ENCODE results near the gene IPO11.
A peak's percentile ranks its signal among the peaks of the same experiment; 100 is the strongest.

IPO11 gene

DNA sequence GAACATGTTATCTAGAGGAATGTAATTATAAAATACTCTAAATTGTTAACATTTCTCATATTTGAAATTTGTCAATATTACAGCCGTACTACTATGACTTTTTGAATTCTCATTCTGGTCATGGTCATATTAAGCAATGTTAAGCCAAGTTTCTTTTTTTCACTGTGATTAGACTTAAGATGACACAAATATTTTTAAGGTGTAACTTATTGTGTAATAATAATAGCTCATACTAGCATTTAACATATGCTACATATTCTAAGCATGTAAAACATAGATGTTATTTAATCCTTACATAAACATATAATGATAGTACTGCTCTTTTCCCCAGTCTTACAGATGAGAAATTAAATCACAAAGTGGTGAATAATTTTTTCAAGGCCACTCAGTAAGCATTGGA, 130.2 kb downstream of the IPO11 start:
- Histone ChIP-seq H3K9ac (ENCODE audit: low read length) (no peak overlapping the region), H3K27me3 (ENCODE audit: control insufficient read depth in 1 of 2, insufficient read depth in 1 of 2, low read length in 2 of 2) (no peaks in the 10 kb centered on the region), H3K27ac (ENCODE audit: low read length, poor library complexity, severe bottlenecking) (no peak overlapping the region), H3K9me3 (ENCODE audit: control insufficient read depth, low read length) (no peaks in the 10 kb centered on the region), H3K18ac (ENCODE audit: low read depth in 1 of 2, low read length in 2 of 2) (no peak overlapping the region), H3K4me3 (ENCODE audit: insufficient read depth in 1 of 2, low read depth in 1 of 2, low read length in 2 of 2) (no peak overlapping the region), H2AFZ (ENCODE audit: low read depth, low read length) (no peak overlapping the region), H2AK5ac (ENCODE audit: low read length, severe bottlenecking) (no peak overlapping the region), H3K4me1 (ENCODE audit: control insufficient read depth, insufficient read depth, low read depth, low read length) (no peaks in the 10 kb centered on the region), H4K91ac (ENCODE audit: low read length) (no peak overlapping the region), H2BK120ac (ENCODE audit: low read depth, low read length) (no peak overlapping the region), H3K23ac (ENCODE audit: low read length in 2 of 2) (no peak overlapping the region), H2BK5ac (ENCODE audit: low read depth, low read length, poor library complexity, severe bottlenecking) (no peak overlapping the region), H3K36me3 (ENCODE audit: control insufficient read depth in 1 of 2, insufficient read depth in 2 of 2, low read depth in 1 of 2, low read length in 2 of 2) (peaks cover 0 to 18% of the 10 kb centered on the region in 2 experiments), H3K79me1 (replicated peaks; ENCODE audit: low read length, poor library complexity, severe bottlenecking) (no peaks in the 10 kb centered on the region), H3K4me2 (ENCODE audit: low read length, poor library complexity, severe bottlenecking) (no peak overlapping the region), H3K14ac (ENCODE audit: low read length in 2 of 2) (no peak overlapping the region), H2BK15ac (ENCODE audit: low read depth, poor library complexity, severe bottlenecking) (no peak overlapping the region), H4K8ac (ENCODE audit: low read length) (no peak overlapping the region), H3K4ac (ENCODE audit: low read depth in 1 of 2, low read length in 2 of 2) (no peak overlapping the region), H2BK12ac (ENCODE audit: low read length in 2 of 2) (no peak overlapping the region)
- WGBS, result no CpG with 5 or more reads among the region's 1 CpG
- DNase-seq, result no peak

DNA sequence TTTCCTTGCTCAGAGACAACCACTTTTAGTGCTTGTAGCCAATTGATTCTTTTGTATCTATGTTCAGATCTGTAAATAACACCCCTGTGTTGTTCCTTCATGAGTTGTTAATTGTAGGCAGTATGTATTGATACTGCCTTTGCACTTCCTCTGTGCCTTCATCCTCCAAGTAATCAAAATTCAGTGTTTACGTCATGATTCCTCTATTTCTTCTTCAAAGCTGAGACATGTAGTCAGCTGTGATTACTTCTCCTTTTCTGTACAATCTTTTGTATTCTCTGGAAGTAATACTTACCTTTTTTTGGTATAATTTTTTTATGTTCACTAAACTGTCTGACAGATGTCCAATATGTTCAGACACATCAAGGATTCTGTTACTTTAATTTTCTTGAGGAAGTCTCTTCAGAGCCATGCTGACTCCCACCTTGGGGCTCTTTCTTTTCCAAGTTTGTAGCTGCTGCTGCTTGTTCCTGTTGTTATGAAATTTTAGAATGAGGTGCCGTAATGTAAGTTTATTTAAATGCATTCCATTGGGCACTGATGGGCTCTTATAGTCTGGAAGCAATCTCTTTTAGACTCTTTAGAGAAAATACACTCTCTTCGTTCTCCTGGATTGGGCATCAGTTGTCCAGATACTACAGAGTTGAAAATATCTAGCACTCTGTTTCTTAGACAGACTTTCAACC, 135.5 kb downstream of the IPO11 start:
- peak; percentile 6 for DNase-seq
- Histone ChIP-seq H3K23ac (ENCODE audit: low read length in 2 of 2) (no peak overlapping the region), H3K9ac (ENCODE audit: low read length) (no peak overlapping the region), H3K4ac (ENCODE audit: low read depth in 1 of 2, low read length in 2 of 2) (no peak overlapping the region), H3K14ac (ENCODE audit: low read length in 2 of 2) (no peak overlapping the region), H2AFZ (ENCODE audit: low read depth, low read length) (no peak overlapping the region), H3K9me3 (ENCODE audit: control insufficient read depth, low read length) (no peaks in the 10 kb centered on the region), H3K27ac (ENCODE audit: low read length, poor library complexity, severe bottlenecking) (no peak overlapping the region), H2AK5ac (ENCODE audit: low read length, severe bottlenecking) (no peak overlapping the region), H2BK5ac (ENCODE audit: low read depth, low read length, poor library complexity, severe bottlenecking) (no peak overlapping the region), H3K27me3 (ENCODE audit: control insufficient read depth in 1 of 2, insufficient read depth in 1 of 2, low read length in 2 of 2) (no peaks in the 10 kb centered on the region), H4K91ac (ENCODE audit: low read length) (no peak overlapping the region), H3K4me2 (ENCODE audit: low read length, poor library complexity, severe bottlenecking) (no peak overlapping the region), H3K18ac (ENCODE audit: low read depth in 1 of 2, low read length in 2 of 2) (no peak overlapping the region), H3K36me3 (ENCODE audit: control insufficient read depth in 1 of 2, insufficient read depth in 2 of 2, low read depth in 1 of 2, low read length in 2 of 2) (peaks cover 0 to 11% of the 10 kb centered on the region in 2 experiments), H4K8ac (ENCODE audit: low read length) (no peak overlapping the region), H2BK120ac (ENCODE audit: low read depth, low read length) (no peak overlapping the region), H3K4me3 (ENCODE audit: insufficient read depth in 1 of 2, low read depth in 1 of 2, low read length in 2 of 2) (no peak overlapping the region), H2BK15ac (ENCODE audit: low read depth, poor library complexity, severe bottlenecking) (no peak overlapping the region), H3K4me1 (ENCODE audit: control insufficient read depth, insufficient read depth, low read depth, low read length) (no peaks in the 10 kb centered on the region), H2BK12ac (ENCODE audit: low read length in 2 of 2) (no peak overlapping the region), H3K79me1 (replicated peaks; ENCODE audit: low read length, poor library complexity, severe bottlenecking) (no peaks in the 10 kb centered on the region)
- WGBS, result 96% methylated on average over 2 of the region's 3 CpGs

DNA sequence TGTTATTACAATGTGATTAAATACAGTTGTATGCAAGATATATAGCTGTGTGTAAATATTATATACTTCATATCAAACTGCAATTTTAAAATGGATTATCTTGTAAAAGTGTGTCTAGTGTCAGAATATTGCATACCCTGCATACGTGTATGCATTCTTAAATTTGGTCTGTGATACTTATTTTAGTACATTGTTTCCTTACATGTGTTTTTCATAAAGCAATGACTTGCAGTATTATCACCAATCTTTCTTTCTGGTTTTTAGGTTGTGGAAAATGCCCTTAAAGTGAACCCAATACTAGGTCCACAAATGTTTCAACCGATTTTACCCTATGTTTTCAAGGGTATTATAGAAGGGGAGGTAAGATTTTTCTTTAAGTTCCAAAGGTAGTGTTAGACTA, 137.5 kb downstream of the IPO11 start:
- H3K4ac ChIP-seq (ENCODE audit: low read depth in 1 of 2, low read length in 2 of 2), result no peak overlapping the region
- no peak overlapping the region for H3K14ac ChIP-seq (ENCODE audit: low read length in 2 of 2)
- no peak overlapping the region for H3K4me3 ChIP-seq (ENCODE audit: insufficient read depth in 1 of 2, low read depth in 1 of 2, low read length in 2 of 2)
- H4K91ac ChIP-seq (ENCODE audit: low read length), result no peak overlapping the region
- no peak overlapping the region for H4K8ac ChIP-seq (ENCODE audit: low read length)
- H3K79me1 ChIP-seq (replicated peaks; ENCODE audit: low read length, poor library complexity, severe bottlenecking), result peaks cover 2% of the 10 kb centered on the region
- H3K18ac ChIP-seq (ENCODE audit: low read depth in 1 of 2, low read length in 2 of 2), result no peak overlapping the region
- no peak overlapping the region for H3K27ac ChIP-seq (ENCODE audit: low read length, poor library complexity, severe bottlenecking)
- H3K27me3 ChIP-seq (ENCODE audit: control insufficient read depth in 1 of 2, insufficient read depth in 1 of 2, low read length in 2 of 2), result no peaks in the 10 kb centered on the region
- WGBS, result 100% methylated on average over 1 of the region's 2 CpGs
- H3K23ac ChIP-seq (ENCODE audit: low read length in 2 of 2), result no peak overlapping the region
- no peak overlapping the region for H2BK120ac ChIP-seq (ENCODE audit: low read depth, low read length)
- no peak overlapping the region for H2BK15ac ChIP-seq (ENCODE audit: low read depth, poor library complexity, severe bottlenecking)
- peaks cover 3 to 14% of the 10 kb centered on the region in 2 experiments for H3K36me3 ChIP-seq (ENCODE audit: control insufficient read depth in 1 of 2, insufficient read depth in 2 of 2, low read depth in 1 of 2, low read length in 2 of 2)
- no peak overlapping the region for H2AK5ac ChIP-seq (ENCODE audit: low read length, severe bottlenecking)
- no peaks in the 10 kb centered on the region for H3K9me3 ChIP-seq (ENCODE audit: control insufficient read depth, low read length)
- H3K4me2 ChIP-seq (ENCODE audit: low read length, poor library complexity, severe bottlenecking), result no peak overlapping the region
- no peak overlapping the region for H2BK5ac ChIP-seq (ENCODE audit: low read depth, low read length, poor library complexity, severe bottlenecking)
- H3K4me1 ChIP-seq (ENCODE audit: control insufficient read depth, insufficient read depth, low read depth, low read length), result no peaks in the 10 kb centered on the region
- DNase-seq, result no peak
- H3K9ac ChIP-seq (ENCODE audit: low read length), result no peak overlapping the region
- H2BK12ac ChIP-seq (ENCODE audit: low read length in 2 of 2), result no peak overlapping the region
- no peak overlapping the region for H2AFZ ChIP-seq (ENCODE audit: low read depth, low read length)

DNA sequence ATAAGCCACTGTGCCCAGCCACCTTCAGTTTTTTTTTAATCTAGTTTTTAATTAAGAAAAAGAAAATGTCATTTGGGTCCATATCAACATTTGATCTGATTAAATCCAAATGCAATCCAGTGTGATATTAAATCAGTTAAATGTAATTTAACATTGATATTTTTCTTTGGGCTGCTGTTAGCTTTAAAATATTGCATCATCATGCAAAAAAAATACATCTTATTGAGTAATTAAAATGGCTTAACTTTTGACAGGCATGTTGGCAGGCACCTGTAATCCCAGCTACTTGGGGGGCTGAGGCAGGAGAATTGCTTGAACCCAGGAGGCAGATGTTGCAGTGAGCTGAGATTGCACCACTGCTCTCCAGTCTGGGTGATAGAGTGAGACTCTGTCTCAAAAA, 143.4 kb downstream of the IPO11 start:
- Histone ChIP-seq H4K8ac (ENCODE audit: low read length) (no peak overlapping the region), H3K4me3 (ENCODE audit: insufficient read depth in 1 of 2, low read depth in 1 of 2, low read length in 2 of 2) (no peak overlapping the region), H2AK5ac (ENCODE audit: low read length, severe bottlenecking) (no peak overlapping the region), H3K36me3 (ENCODE audit: control insufficient read depth in 1 of 2, insufficient read depth in 2 of 2, low read depth in 1 of 2, low read length in 2 of 2) (peaks cover 3 to 28% of the 10 kb centered on the region in 2 experiments), H3K27ac (ENCODE audit: low read length, poor library complexity, severe bottlenecking) (no peak overlapping the region), H3K9ac (ENCODE audit: low read length) (no peak overlapping the region), H2AFZ (ENCODE audit: low read depth, low read length) (no peak overlapping the region), H3K79me1 (replicated peaks; ENCODE audit: low read length, poor library complexity, severe bottlenecking) (peaks cover 2% of the 10 kb centered on the region), H2BK12ac (ENCODE audit: low read length in 2 of 2) (no peak overlapping the region), H3K4ac (ENCODE audit: low read depth in 1 of 2, low read length in 2 of 2) (no peak overlapping the region), H3K9me3 (ENCODE audit: control insufficient read depth, low read length) (no peaks in the 10 kb centered on the region), H3K4me1 (ENCODE audit: control insufficient read depth, insufficient read depth, low read depth, low read length) (no peaks in the 10 kb centered on the region), H3K4me2 (ENCODE audit: low read length, poor library complexity, severe bottlenecking) (no peak overlapping the region), H4K91ac (ENCODE audit: low read length) (no peak overlapping the region), H2BK15ac (ENCODE audit: low read depth, poor library complexity, severe bottlenecking) (no peak overlapping the region), H3K27me3 (ENCODE audit: control insufficient read depth in 1 of 2, insufficient read depth in 1 of 2, low read length in 2 of 2) (no peaks in the 10 kb centered on the region), H3K23ac (ENCODE audit: low read length in 2 of 2) (no peak overlapping the region), H2BK120ac (ENCODE audit: low read depth, low read length) (no peak overlapping the region), H3K14ac (ENCODE audit: low read length in 2 of 2) (no peak overlapping the region), H2BK5ac (ENCODE audit: low read depth, low read length, poor library complexity, severe bottlenecking) (no peak overlapping the region), H3K18ac (ENCODE audit: low read depth in 1 of 2, low read length in 2 of 2) (no peak overlapping the region)
- DNase-seq, result no peak
